HepG2 (cell line): ENCODE measurements around the gene CCDC86. TPM values are rescaled to one million over a fixed set of nuclear protein-coding genes. Genes with fewer than 3 reads are reported as not detected.

Source experiments
- BCL3 ChIP-seq: sonication (generic); formaldehyde crosslinking; IDR thresholded peaks from 2 replicates; pipeline ENCODE4 v1.5.1; 2020; ENCODE audit warnings: mild to moderate bottlenecking, missing genetic modification reagents, moderate library complexity
- BRF2 ChIP-seq: sonication (generic); formaldehyde crosslinking; IDR thresholded peaks from 2 replicates; pipeline ENCODE4 v1.8.1; 2022; ENCODE audit warnings: mild to moderate bottlenecking, missing genetic modification reagents
- DPF2 ChIP-seq: sonication (generic); formaldehyde crosslinking; IDR thresholded peaks from 2 replicates; pipeline ENCODE4 v1.4.0; 2020; ENCODE audit warnings: mild to moderate bottlenecking, low read depth, missing genetic modification reagents, borderline replicate concordance
- FOXK2 ChIP-seq: fragments of 450-650 bp; IDR thresholded peaks from 2 replicates; pipeline ENCODE4 v1.6.1; 2016
- IKZF5 ChIP-seq: IDR thresholded peaks from 2 replicates; pipeline ENCODE4 v1.6.1; 2018; ENCODE audit warnings: missing genetic modification reagents, mild to moderate bottlenecking, missing compliant biosample characterization
- KDM5A ChIP-seq: fragments of 200-600 bp; sonication (generic); IDR thresholded peaks from 2 replicates; pipeline ENCODE4 v1.7.0; 2018; ENCODE audit warnings: antibody characterized with exemption, mild to moderate bottlenecking, low read length, borderline replicate concordance
- KLF6 ChIP-seq: IDR thresholded peaks from 2 replicates; pipeline ENCODE4 v1.8.0; 2016; ENCODE audit warnings: missing biosample characterization, missing genetic modification reagents
- LCORL ChIP-seq, 2 experiments: fragments of 450-650 bp in 1 of 2; sonication (generic) in 1 of 2; formaldehyde crosslinking in 1 of 2; IDR thresholded peaks; 2 replicates each; pipeline versions ENCODE4 v1.5.0 to v1.6.1; 2017 to 2020; ENCODE audit warnings: antibody characterized with exemption in 1 of 2, missing genetic modification reagents in 1 of 2
- MEIS2 ChIP-seq: sonication (generic); formaldehyde crosslinking; IDR thresholded peaks from 2 replicates; pipeline ENCODE4 v1.9.0; 2021; ENCODE audit warnings: mild to moderate bottlenecking, missing genetic modification reagents
- NR3C1 ChIP-seq: sonication (generic); formaldehyde crosslinking; IDR thresholded peaks from 2 replicates; pipeline ENCODE4 v1.4.0; 2020; ENCODE audit warnings: missing genetic modification reagents
- PCBP2 ChIP-seq: fragments of 200-400 bp; formaldehyde crosslinking; optimal IDR thresholded peaks from 2 replicates; pipeline ENCODE3; 2018; ENCODE audit warnings: low read length, low read depth; ENCODE audit not compliant: poor library complexity, severe bottlenecking
- RAD51 ChIP-seq: fragments of 450-650 bp; IDR thresholded peaks from 2 replicates; pipeline ENCODE4 v1.6.1; 2016; ENCODE audit warnings: borderline replicate concordance
- REL ChIP-seq: sonication (generic); formaldehyde crosslinking; conservative IDR thresholded peaks from 2 replicates; pipeline ENCODE4 v1.8.0; 2022; ENCODE audit warnings: mild to moderate bottlenecking, missing genetic modification reagents, moderate library complexity
- RNF219 ChIP-seq: sonication (generic); formaldehyde crosslinking; IDR thresholded peaks from 2 replicates; pipeline ENCODE4 v1.5.0; 2020; ENCODE audit warnings: mild to moderate bottlenecking, missing genetic modification reagents
- SIX4 ChIP-seq: sonication (generic); formaldehyde crosslinking; IDR thresholded peaks from 2 replicates; pipeline ENCODE4 v1.4.0; 2020; ENCODE audit warnings: missing genetic modification reagents
- SMAD9 ChIP-seq: sonication (generic); formaldehyde crosslinking; IDR thresholded peaks from 2 replicates; pipeline ENCODE4 v1.5.1; 2020; ENCODE audit warnings: mild to moderate bottlenecking, missing genetic modification reagents
- SP2 ChIP-seq: sonication (generic); formaldehyde crosslinking; IDR thresholded peaks from 2 replicates; pipeline ENCODE4 v1.5.1; 2020; ENCODE audit warnings: mild to moderate bottlenecking, missing genetic modification reagents
- TCF12 ChIP-seq, 2 experiments: fragments of 450-650 bp in 1 of 2; sonication (generic) in 1 of 2; formaldehyde crosslinking in 1 of 2; IDR thresholded peaks; 2 replicates each; pipeline versions ENCODE4 v1.6.1 to v1.8.0; 2017 to 2022; ENCODE audit warnings: antibody characterized with exemption in 1 of 2, mild to moderate bottlenecking in 1 of 2, missing genetic modification reagents in 1 of 2, moderate library complexity in 1 of 2
- TCF7L2 ChIP-seq: IDR thresholded peaks from 2 replicates; pipeline ENCODE4 v1.6.1; 2011; ENCODE audit warnings: mild to moderate bottlenecking, low read depth, low read length, moderate library complexity
- ZC3H13 ChIP-seq: sonication (generic); formaldehyde crosslinking; IDR thresholded peaks from 2 replicates; pipeline ENCODE4 v1.8.1; 2023; ENCODE audit warnings: mild to moderate bottlenecking, missing genetic modification reagents, moderate library complexity
- ZFP1 ChIP-seq: IDR thresholded peaks from 2 replicates; pipeline ENCODE4 v1.6.1; 2016
- ZNF354B ChIP-seq: sonication (generic); formaldehyde crosslinking; IDR thresholded peaks from 2 replicates; pipeline ENCODE4 v1.8.0; 2022; ENCODE audit warnings: mild to moderate bottlenecking, missing genetic modification reagents
- ZNF773 ChIP-seq: sonication (generic); formaldehyde crosslinking; IDR thresholded peaks from 2 replicates; pipeline ENCODE4 v1.4.0; 2020; ENCODE audit warnings: missing genetic modification reagents, borderline replicate concordance
- ZNF883 ChIP-seq: sonication (generic); formaldehyde crosslinking; IDR thresholded peaks from 2 replicates; pipeline ENCODE4 v1.5.1; 2020; ENCODE audit warnings: mild to moderate bottlenecking, missing genetic modification reagents; ENCODE audit errors: not compliant biosample characterization
- polyA plus RNA-seq, 8 experiments: library from polyadenylated mRNA; depleted of rRNA in 3 of 8; stranded (reverse) in 7 of 8; unstranded in 1 of 8; fragments of >200 nt; fragmentation: Illumina TruSeq in 4 of 8; extraction: Trizol in 4 of 8; gene quantifications; 2 replicates each; pipeline versions ENCODE4 v1.2.1 to v1.2.3, GENCODE V29; 2011 to 2016; ENCODE audit warnings: low read depth in 4 of 8, missing spikeins in 1 of 8, mixed read lengths in 1 of 8; ENCODE audit not compliant: insufficient read depth in 1 of 8
- total RNA-seq, 5 experiments: library from RNA; depleted of rRNA; stranded (reverse); fragments of >200 nt; fragmentation: Illumina TruSeq; extraction: Trizol; gene quantifications; 2 replicates each; pipeline ENCODE4 v1.2.3, GENCODE V29; 2016; ENCODE audit warnings: low read depth in 1 of 5

Gene CCDC86
- total and polyA plus RNA-seq, 2 of the 13 experiments (the other 11 are each of a cell fraction or from before 2014, with no cell fraction given) = 33.8 to 37.6 TPM

GRCh38 chr11:60841797-60842667 lies at the start of gene CCDC86 (continued):
- TF ChIP-seq SIX4 = peak; percentile 78
- TF ChIP-seq LCORL (IDR thresholded peaks at IDR 0.05) = no peak
- TF ChIP-seq LCORL (CRISPR knock-in tag; IDR thresholded peaks at IDR 0.05) = peak; percentile 82
- TF ChIP-seq DPF2 (CRISPR knock-in tag) = no peak
- peak; percentile 90 for TF ChIP-seq IKZF5
- no peak for TF ChIP-seq NR3C1 (CRISPR knock-in tag)
- TF ChIP-seq ZFP1 = 0 out of 2 replicates have a peak, but pooled peaks have one; percentile 42
- TF ChIP-seq KDM5A = peak; percentile 97
- TF ChIP-seq FOXK2 = peak; percentile 87
- peak; percentile 82; the same call in 1 of the 2 replicates for TF ChIP-seq MEIS2 (CRISPR knock-in tag)
- TF ChIP-seq REL (CRISPR knock-in tag) = 0 out of 2 replicates have a peak, but pooled peaks have one; percentile 29
- TF ChIP-seq RNF219 = no peak
- TF ChIP-seq SMAD9 (CRISPR knock-in tag) = peak; percentile 92
- TF ChIP-seq ZNF883 (CRISPR knock-in tag) = peak; percentile 71
- no peak for TF ChIP-seq RAD51
- 0 out of 2 replicates have a peak, but pooled peaks have one; percentile 24 for TF ChIP-seq ZC3H13 (CRISPR knock-in tag)
- no peak for TF ChIP-seq ZNF773
- TF ChIP-seq BRF2 (CRISPR knock-in tag) = no peak
- no peak for TF ChIP-seq ZNF354B
- peak; percentile 64 for TF ChIP-seq SP2 (CRISPR knock-in tag)
- TF ChIP-seq TCF12 (IDR thresholded peaks at IDR 0.05) = no peak
- peak; percentile 43; the same call in 1 of the 2 replicates for TF ChIP-seq TCF12 (CRISPR knock-in tag; IDR thresholded peaks at IDR 0.05)
- TF ChIP-seq BCL3 (CRISPR knock-in tag) = peak; percentile 48; the same call in 1 of the 2 replicates
- peak; percentile 87 for TF ChIP-seq KLF6 (CRISPR knock-in tag)
- TF ChIP-seq PCBP2 = no peak
- TF ChIP-seq TCF7L2 = no peak
